GM12878 (cell line): ENCODE data around the gene AMOTL1. TPM values are rescaled to one million over a fixed set of nuclear protein-coding genes. Genes with fewer than 3 reads are reported as not detected.

ENCODE experiments used
- ATAC-seq: fragments of 200-7000 bp; cut with Tn5 transposase; 3 replicates; pipeline ENCODE4 v1.9.1; 2020; ENCODE audit warnings: mild to moderate bottlenecking, moderate library complexity
- BruUV-seq: library from RNA; stranded (reverse); fragments of 400-500 nt; replicated peaks from 2 replicates; lab custom pipeline; 2021; lab: Mats Ljungman, UMichigan
- CTCF ChIA-PET: fragments of 300-600 bp; sonication (Branson Sonifier 250); formaldehyde crosslinking; extraction: SDS; loops from one replicate; lab custom pipeline; 2021; ENCODE audit warnings: inconsistent platforms; lab: Yijun Ruan, JAX
- POLR2A ChIA-PET: fragments of 350-600 bp; formaldehyde crosslinking; extraction: SDS; loops from one replicate; lab custom pipeline; 2021; ENCODE audit warnings: inconsistent platforms; lab: Charles Lee
- RAD21 ChIA-PET: fragments of 300-600 bp; sonication (Branson Sonifier 250); formaldehyde crosslinking; loops from one replicate; lab custom pipeline; 2023; ENCODE audit warnings: antibody characterized with exemption; ENCODE audit not compliant: unreplicated experiment; lab: Charles Lee
- SMC1A ChIA-PET: fragments of 300-600 bp; sonication (Branson Sonifier 250); formaldehyde crosslinking; loops from one replicate; lab custom pipeline; 2023; ENCODE audit not compliant: unreplicated experiment, uncharacterized antibody; lab: Charles Lee
- DNase-seq: peaks from one replicate; pipeline ENCODE4 v3.0.0-alpha.2; 2011; ENCODE audit warnings: low read depth, low spot score
- FAIRE-seq: peaks from 3 replicates; lab custom pipeline; 2011; peaks lifted over from hg19 to GRCh38; lab: Jason Lieb, UNC
- H2AFZ ChIP-seq: 2 replicates; pipeline ENCODE4 v1.6.0; 2011; ENCODE audit warnings: low read depth, low read length, control low read depth; ENCODE audit not compliant: control insufficient read depth
- H3K27ac ChIP-seq: 2 replicates; pipeline ENCODE4 v1.5.1; 2011; ENCODE audit warnings: control low read depth; ENCODE audit not compliant: control insufficient read depth, insufficient read depth
- H3K27me3 ChIP-seq, 2 experiments: replicated peaks in 1 of 2; 2 replicates each; pipeline versions ENCODE4 v1.6.0 to v1.6.1; 2011; ENCODE audit warnings: low read length in 1 of 2; ENCODE audit not compliant: control insufficient read depth in 2 of 2, insufficient read depth in 2 of 2
- H3K36me3 ChIP-seq, 2 experiments: 2 replicates each; pipeline ENCODE4 v1.5.1; 2011; ENCODE audit warnings: low read length in 1 of 2; ENCODE audit not compliant: control insufficient read depth in 2 of 2, insufficient read depth in 2 of 2
- H3K4me1 ChIP-seq: 2 replicates; pipeline ENCODE4 v1.6.1; 2011; ENCODE audit warnings: mild to moderate bottlenecking, low read length, moderate library complexity, mixed read lengths; ENCODE audit not compliant: control insufficient read depth, insufficient read depth
- H3K4me2 ChIP-seq: 2 replicates; pipeline ENCODE4 v1.6.0; 2011; ENCODE audit warnings: control low read depth; ENCODE audit not compliant: control insufficient read depth, insufficient read depth
- H3K4me3 ChIP-seq: fragments of 200-600 bp; sonication (generic); 2 replicates; pipeline ENCODE4 v1.5.1; 2016
- H3K79me2 ChIP-seq: 2 replicates; pipeline ENCODE4 v1.6.0; 2011; ENCODE audit warnings: low read length; ENCODE audit not compliant: control insufficient read depth, insufficient read depth
- H3K9ac ChIP-seq: 2 replicates; pipeline ENCODE4 v1.8.0; 2011; ENCODE audit warnings: low read length, control low read depth, mixed read lengths; ENCODE audit not compliant: control insufficient read depth, insufficient read depth
- H3K9me3 ChIP-seq: replicated peaks from 3 replicates; pipeline ENCODE4 v1.5.1; 2011; ENCODE audit warnings: mild to moderate bottlenecking, low read length; ENCODE audit not compliant: control insufficient read depth, insufficient read depth
- H4K20me1 ChIP-seq: 2 replicates; pipeline ENCODE4 v1.6.0; 2011; ENCODE audit not compliant: control insufficient read depth, insufficient read depth
- ASH2L ChIP-seq: fragments of 300-600, 200-600 bp; sonication (generic); IDR thresholded peaks from 2 replicates; pipeline ENCODE4 v1.6.1; 2017; ENCODE audit warnings: low read depth, mild to moderate bottlenecking, borderline replicate concordance
- BCL3 ChIP-seq: IDR thresholded peaks from 2 replicates; pipeline ENCODE4 v1.6.1; 2011; ENCODE audit warnings: borderline replicate concordance, low read depth, mild to moderate bottlenecking, moderate library complexity, low read length; ENCODE audit not compliant: insufficient read depth, poor library complexity, severe bottlenecking
- BRCA1 ChIP-seq: IDR thresholded peaks from 2 replicates; pipeline ENCODE4 v1.6.1; 2011; ENCODE audit warnings: low read depth, low read length, improper control_type of control experiment
- CBX5 ChIP-seq: sonication (generic); IDR thresholded peaks from 2 replicates; pipeline ENCODE4 v1.6.1; 2016; ENCODE audit warnings: low read depth, moderate library complexity, mild to moderate bottlenecking, inconsistent platforms
- CEBPZ ChIP-seq: fragments of 150-350 bp; IDR thresholded peaks from 2 replicates; pipeline ENCODE4 v1.6.1; 2016; ENCODE audit warnings: low read depth, low read length
- EED ChIP-seq: sonication (generic); IDR thresholded peaks from 2 replicates; pipeline ENCODE4 v1.6.1; 2016; ENCODE audit warnings: antibody characterized with exemption, low read depth
- EP300 ChIP-seq, 2 experiments: fragments of 150-350 bp in 1 of 2; IDR thresholded peaks; 2 replicates each; pipeline ENCODE4 v1.6.1; 2011 to 2012; ENCODE audit warnings: low read depth in 2 of 2, low read length in 2 of 2, borderline replicate concordance in 1 of 2, improper control_type of control experiment in 1 of 2, inconsistent platforms in 1 of 2; ENCODE audit not compliant: control insufficient read depth in 1 of 2
- MEF2B ChIP-seq: fragments of 450-650 bp; IDR thresholded peaks from 2 replicates; pipeline ENCODE4 v1.6.1; 2018; ENCODE audit warnings: mild to moderate bottlenecking, moderate library complexity; ENCODE audit not compliant: partially characterized antibody, poor library complexity, severe bottlenecking
- PML ChIP-seq: IDR thresholded peaks from 2 replicates; pipeline ENCODE4 v1.6.1; 2012; ENCODE audit warnings: low read length, inconsistent platforms
- POLR2AphosphoS5 ChIP-seq: IDR thresholded peaks from 2 replicates; pipeline ENCODE4 v1.6.1; 2011; ENCODE audit warnings: mild to moderate bottlenecking, low read length, inconsistent platforms
- RCOR1 ChIP-seq: conservative IDR thresholded peaks from 2 replicates; pipeline ENCODE4 v1.6.1; 2012; ENCODE audit warnings: low read depth, low read length, improper control_type of control experiment
- SMARCA5 ChIP-seq: fragments of 450-650 bp; IDR thresholded peaks from 2 replicates; pipeline ENCODE4 v1.6.1; 2017; ENCODE audit warnings: mild to moderate bottlenecking
- ZNF384 ChIP-seq: IDR thresholded peaks from 2 replicates; pipeline ENCODE4 v1.6.1; 2012; ENCODE audit warnings: low read depth, mild to moderate bottlenecking, low read length, improper control_type of control experiment, borderline replicate concordance
- WGBS: methylation state at CpG from one replicate; pipeline ENCODE4 v1.1.6; 2016; ENCODE audit warnings: low lambda C conversion rate; ENCODE audit not compliant: insufficient replicate concordance, insufficient coverage; ENCODE audit errors: missing lambda C conversion rate; 5-methylcytosine and 5-hydroxymethylcytosine counted together
- in situ Hi-C: fragments of 300-500 bp; cut with MboI; formaldehyde crosslinking; loops from 9 replicates; pipeline ENCODE4 v1.14.3; 2018; ENCODE audit warnings: mixed read lengths
- intact Hi-C: fragments of 100-400 bp; cut with micrococcal nuclease; formaldehyde crosslinking; loops from one replicate; pipeline ENCODE4 v1.14.2; 2022; ENCODE audit not compliant: unreplicated experiment
- polyA plus RNA-seq, 11 experiments: library from polyadenylated mRNA; depleted of rRNA in 4 of 11; unstranded in 6 of 11; stranded (reverse) in 5 of 11; fragments of >200 nt; fragmentation: Nextera tagmentation in 4 of 11; fragmentation: Illumina TruSeq in 1 of 11; extraction: Ambion mirVana in 4 of 11; extraction: Trizol in 1 of 11; gene quantifications; 1 replicate in 1 of 11; 2 replicates in 10 of 11; pipeline versions ENCODE4 v1.2.1 to v1.2.3, GENCODE V29; 2011 to 2016; ENCODE audit warnings: inconsistent platforms in 2 of 11, missing spikeins in 2 of 11, low read depth in 1 of 11
- total RNA-seq, 4 experiments: library from RNA; depleted of rRNA in 3 of 4; stranded (reverse); fragments of >200 nt in 3 of 4; fragmentation: Illumina TruSeq in 1 of 4; extraction: Trizol in 1 of 4; gene quantifications; 2 replicates each; pipeline versions ENCODE4 v1.2.1 to v1.2.3, GENCODE V29; 2013 to 2021
- TF ChIP-seq, protein P1 (sequence below): fragments of 450-650 bp; conservative IDR thresholded peaks from 2 replicates; pipeline ENCODE4 v1.6.1; 2017; ENCODE audit warnings: mild to moderate bottlenecking, moderate library complexity

The AMOTL1 gene
- total and polyA plus RNA-seq, 10 of the 15 experiments (the other 5 are each of a cell fraction or from before 2014, with no cell fraction given) = under 0.01 to 0.41 (median 0.01) TPM; not detected in 7

GRCh38 chr11:94883878-94884277 lies 115.7 kb downstream of the AMOTL1 start (continued):
- TF ChIP-seq EED (no peak), CEBPZ (no peak), ASH2L (no peak), SMARCA5 (no peak), CBX5 (no peak), BCL3 (no peak), RCOR1 (no peak), BRCA1 (no peak)

DNA sequence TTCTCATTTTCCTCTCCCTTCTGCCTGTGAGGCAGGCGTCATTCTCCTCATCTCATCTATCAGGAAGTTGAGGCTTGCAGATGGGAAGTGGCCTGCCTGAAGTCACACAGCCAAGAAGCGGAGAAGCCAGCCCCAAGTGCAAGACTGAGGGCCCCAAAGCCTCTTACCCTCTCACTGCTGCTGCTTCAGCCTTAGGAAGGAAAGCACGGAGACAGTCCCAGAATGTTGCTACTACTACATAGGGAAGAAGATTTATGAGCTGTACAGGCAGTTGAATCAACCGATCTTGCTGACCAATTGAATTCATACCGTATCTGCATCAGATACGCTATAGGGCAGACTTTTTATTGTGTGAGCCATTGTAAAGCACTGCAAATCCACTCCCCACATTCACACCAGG lies 116.2 kb downstream of the AMOTL1 start:
- in situ Hi-C loops (no loop called here), intact Hi-C loops (no loop called here)
- H2AFZ ChIP-seq = no peak overlapping the region
- H3K4me1 ChIP-seq = no peaks in the 10 kb centered on the region
- no peak for DNase-seq
- no peaks in the 10 kb centered on the region for H3K79me2 ChIP-seq
- ChIA-PET CTCF (interaction anchor here (1.6 kb wide), 1 partner anchor 14 kb away, joined by 7 read pairs; no protein-coding TSS in a partner anchor), RAD21 (interaction anchor here (1.2 kb wide), 1 partner anchor 39 kb away, joined by 3 read pairs; no protein-coding TSS in a partner anchor), POLR2A (no interaction called here), SMC1A (interaction anchor here (1.6 to 3.0 kb wide), 2 partner anchors 13 kb away, joined by 4 to 10 read pairs; no protein-coding TSS in a partner anchor)
- H3K4me2 ChIP-seq = no peak overlapping the region
- H3K9ac ChIP-seq = no peak overlapping the region
- H3K27me3 ChIP-seq = no peaks in the 10 kb centered on the region; a peak in 1 of 4 replicates
- no peak for ATAC-seq
- no peak for FAIRE-seq
- no peaks in the 10 kb centered on the region for H4K20me1 ChIP-seq
- H3K27ac ChIP-seq = no peak overlapping the region
- BruUV-seq = no TSS peak
- H3K9me3 ChIP-seq = no peaks in the 10 kb centered on the region
- WGBS = 57% methylated on average over 6 of the region's 6 CpGs
- no peak overlapping the region for H3K4me3 ChIP-seq
- H3K36me3 ChIP-seq = no peaks in the 10 kb centered on the region
- TF ChIP-seq EP300 (IDR thresholded peaks at IDR 0.05; ENCODE audit: borderline replicate concordance in 1 of 2, control insufficient read depth in 1 of 2, low read depth in 2 of 2, low read length in 2 of 2) (no peak), POLR2AphosphoS5 (no peak), PML (no peak), ZNF384 (no peak), BCL3 (no peak), MEF2B (no peak)
- TF ChIP-seq, protein P1, sequence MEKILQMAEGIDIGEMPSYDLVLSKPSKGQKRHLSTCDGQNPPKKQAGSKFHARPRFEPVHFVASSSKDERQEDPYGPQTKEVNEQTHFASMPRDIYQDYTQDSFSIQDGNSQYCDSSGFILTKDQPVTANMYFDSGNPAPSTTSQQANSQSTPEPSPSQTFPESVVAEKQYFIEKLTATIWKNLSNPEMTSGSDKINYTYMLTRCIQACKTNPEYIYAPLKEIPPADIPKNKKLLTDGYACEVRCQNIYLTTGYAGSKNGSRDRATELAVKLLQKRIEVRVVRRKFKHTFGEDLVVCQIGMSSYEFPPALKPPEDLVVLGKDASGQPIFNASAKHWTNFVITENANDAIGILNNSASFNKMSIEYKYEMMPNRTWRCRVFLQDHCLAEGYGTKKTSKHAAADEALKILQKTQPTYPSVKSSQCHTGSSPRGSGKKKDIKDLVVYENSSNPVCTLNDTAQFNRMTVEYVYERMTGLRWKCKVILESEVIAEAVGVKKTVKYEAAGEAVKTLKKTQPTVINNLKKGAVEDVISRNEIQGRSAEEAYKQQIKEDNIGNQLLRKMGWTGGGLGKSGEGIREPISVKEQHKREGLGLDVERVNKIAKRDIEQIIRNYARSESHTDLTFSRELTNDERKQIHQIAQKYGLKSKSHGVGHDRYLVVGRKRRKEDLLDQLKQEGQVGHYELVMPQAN = no peak
